ENCODE results near the gene SMARCC2.

SMARCC2 gene

DNA sequence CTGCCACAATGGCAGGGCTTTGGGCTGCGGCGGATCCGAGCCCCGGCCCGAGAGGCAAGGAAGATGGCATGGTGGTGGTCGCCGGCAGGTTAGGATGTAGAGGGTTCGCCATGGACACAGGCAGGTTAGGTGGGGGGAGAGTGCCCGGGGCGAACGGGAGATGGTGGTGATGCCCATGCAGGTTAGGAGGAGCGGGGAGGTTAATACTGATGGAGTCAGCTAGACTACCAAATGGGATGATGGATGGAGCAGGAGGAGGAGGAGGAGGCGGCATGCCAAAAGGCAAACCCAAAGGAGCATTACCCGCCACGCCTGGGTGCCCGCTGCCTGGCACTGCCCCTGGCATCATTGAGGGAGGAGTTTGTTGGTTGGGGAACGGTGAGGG, 24.9 kb downstream of the SMARCC2 start:
- Histone ChIP-seq H3K9me3 (no peaks in the 10 kb centered on the region), H3K27me3 (no peaks in the 10 kb centered on the region), H3K36me3 (peaks cover 96% of the 10 kb centered on the region), H3K4me1 (ENCODE audit: control insufficient read depth in 1 of 2, insufficient read depth in 1 of 2, low read depth in 1 of 2, low read length in 1 of 2) (peaks cover 26% of the 10 kb centered on the region in 2 experiments), H3K27ac (peak overlapping the region; percentile 50), H3K4me3 (ENCODE audit: low read depth in 1 of 2, low read length in 1 of 2) (no peak overlapping the region)
- TF ChIP-seq, protein P1, sequence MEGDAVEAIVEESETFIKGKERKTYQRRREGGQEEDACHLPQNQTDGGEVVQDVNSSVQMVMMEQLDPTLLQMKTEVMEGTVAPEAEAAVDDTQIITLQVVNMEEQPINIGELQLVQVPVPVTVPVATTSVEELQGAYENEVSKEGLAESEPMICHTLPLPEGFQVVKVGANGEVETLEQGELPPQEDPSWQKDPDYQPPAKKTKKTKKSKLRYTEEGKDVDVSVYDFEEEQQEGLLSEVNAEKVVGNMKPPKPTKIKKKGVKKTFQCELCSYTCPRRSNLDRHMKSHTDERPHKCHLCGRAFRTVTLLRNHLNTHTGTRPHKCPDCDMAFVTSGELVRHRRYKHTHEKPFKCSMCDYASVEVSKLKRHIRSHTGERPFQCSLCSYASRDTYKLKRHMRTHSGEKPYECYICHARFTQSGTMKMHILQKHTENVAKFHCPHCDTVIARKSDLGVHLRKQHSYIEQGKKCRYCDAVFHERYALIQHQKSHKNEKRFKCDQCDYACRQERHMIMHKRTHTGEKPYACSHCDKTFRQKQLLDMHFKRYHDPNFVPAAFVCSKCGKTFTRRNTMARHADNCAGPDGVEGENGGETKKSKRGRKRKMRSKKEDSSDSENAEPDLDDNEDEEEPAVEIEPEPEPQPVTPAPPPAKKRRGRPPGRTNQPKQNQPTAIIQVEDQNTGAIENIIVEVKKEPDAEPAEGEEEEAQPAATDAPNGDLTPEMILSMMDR (IDR thresholded peaks at IDR 0.05): no peak

- Histone ChIP-seq H3K27ac (peak overlapping the region; percentile 50), H3K27me3 (no peaks in the 10 kb centered on the region), H3K4me3 (ENCODE audit: low read depth in 1 of 2, low read length in 1 of 2) (no peak overlapping the region), H3K4me1 (ENCODE audit: control insufficient read depth in 1 of 2, insufficient read depth in 1 of 2, low read depth in 1 of 2, low read length in 1 of 2) (peaks cover 32% of the 10 kb centered on the region in 2 experiments), H3K9me3 (no peaks in the 10 kb centered on the region), H3K36me3 (peaks cover 90% of the 10 kb centered on the region)
- TF ChIP-seq, protein P1 (IDR thresholded peaks at IDR 0.05): no peak
These were observed 25.5 kb downstream of the SMARCC2 start for GRCh38 chr12:56163533-56164344.

GRCh38 chr12:56162468-56163290, 26.6 kb downstream of the SMARCC2 start:
- H3K4me3 ChIP-seq (ENCODE audit: low read depth in 1 of 2, low read length in 1 of 2): no peak overlapping the region
- peak overlapping the region; percentile 48 for H3K27ac ChIP-seq
- no peaks in the 10 kb centered on the region for H3K9me3 ChIP-seq
- no peaks in the 10 kb centered on the region for H3K27me3 ChIP-seq
- H3K4me1 ChIP-seq (ENCODE audit: control insufficient read depth in 1 of 2, insufficient read depth in 1 of 2, low read depth in 1 of 2, low read length in 1 of 2): peaks cover 33 to 36% of the 10 kb centered on the region in 2 experiments
- TF ChIP-seq, protein P1 (IDR thresholded peaks at IDR 0.05): no peak
- peaks cover 81% of the 10 kb centered on the region for H3K36me3 ChIP-seq

GRCh38 chr12:56161690-56162351, 27.5 kb downstream of the SMARCC2 start:
- Histone ChIP-seq H3K27me3 (no peaks in the 10 kb centered on the region), H3K27ac (peak overlapping the region; percentile 96), H3K4me1 (ENCODE audit: control insufficient read depth in 1 of 2, insufficient read depth in 1 of 2, low read depth in 1 of 2, low read length in 1 of 2) (peaks cover 42 to 45% of the 10 kb centered on the region in 2 experiments), H3K9me3 (no peaks in the 10 kb centered on the region), H3K36me3 (peaks cover 73% of the 10 kb centered on the region), H3K4me3 (ENCODE audit: low read depth in 1 of 2, low read length in 1 of 2) (no peak overlapping the region)
- TF ChIP-seq, protein P1 (IDR thresholded peaks at IDR 0.05): no peak

DNA sequence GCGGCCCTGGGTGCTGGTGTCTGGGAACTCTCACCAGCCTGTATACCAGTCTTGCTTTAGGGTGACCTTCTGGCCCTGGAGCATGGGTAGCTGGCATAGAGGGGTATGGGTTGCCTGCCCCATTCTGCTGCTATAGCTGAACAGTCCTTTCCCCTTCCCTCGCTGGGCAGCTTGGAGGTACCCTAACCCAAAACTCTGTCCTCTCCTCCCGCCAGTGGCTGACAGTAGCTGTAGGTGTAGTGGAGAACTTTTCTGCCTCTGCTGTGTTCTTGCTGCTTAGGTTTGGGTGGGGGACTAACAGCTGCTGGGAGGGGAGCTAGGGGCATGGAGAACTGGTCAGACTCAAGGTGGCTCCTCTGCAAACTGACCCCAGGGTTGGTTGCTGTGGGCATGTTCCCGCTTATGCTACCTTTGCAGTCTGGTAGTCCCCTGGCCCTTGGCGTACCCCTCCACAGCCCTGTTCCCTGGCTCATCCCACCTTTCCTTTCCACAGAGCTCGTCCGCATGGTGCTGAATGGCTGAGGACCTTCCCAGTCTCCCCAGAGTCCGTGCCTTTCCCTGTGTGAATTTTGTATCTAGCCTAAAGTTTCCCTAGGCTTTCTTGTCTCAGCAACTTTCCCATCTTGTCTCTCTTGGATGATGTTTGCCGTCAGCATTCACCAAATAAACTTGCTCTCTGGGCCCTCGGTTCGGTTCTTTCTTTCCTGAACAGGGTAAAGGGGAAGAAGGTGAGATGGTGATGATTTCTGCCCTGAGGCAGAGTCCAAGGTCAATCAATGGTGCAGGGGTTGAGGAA, 28.2 kb downstream of the SMARCC2 start:
- peak overlapping the region; percentile 96 for H3K27ac ChIP-seq
- peak overlapping the region; percentile 67 to 99 for H3K4me3 ChIP-seq (ENCODE audit: low read depth in 1 of 2, low read length in 1 of 2)
- H3K9me3 ChIP-seq: no peaks in the 10 kb centered on the region
- TF ChIP-seq, protein P1 (IDR thresholded peaks at IDR 0.05): no peak
- no peaks in the 10 kb centered on the region for H3K27me3 ChIP-seq
- H3K36me3 ChIP-seq: peaks cover 66% of the 10 kb centered on the region
- peaks cover 44 to 50% of the 10 kb centered on the region in 2 experiments for H3K4me1 ChIP-seq (ENCODE audit: control insufficient read depth in 1 of 2, insufficient read depth in 1 of 2, low read depth in 1 of 2, low read length in 1 of 2)
